Liver (tissue), 9 donors: ENCODE data around the gene SUPT4H1. TPM values are rescaled to one million over a fixed set of nuclear protein-coding genes. Genes with fewer than 3 reads are reported as not detected.
A peak's percentile ranks its signal among the peaks of the same experiment; 100 is the strongest.

Source experiments
- DNase-seq: peaks from one replicate; pipeline ENCODE4 v3.0.0-alpha.2; 2017; ENCODE audit warnings: low spot score
- H3K27ac ChIP-seq, 2 donors: one replicate each; pipeline ENCODE4 v1.7.0; 2013; ENCODE audit warnings: inconsistent platforms in 2 of 2, low read length in 2 of 2, control low read depth in 1 of 2, low read depth in 1 of 2, mild to moderate bottlenecking in 1 of 2
- H3K27me3 ChIP-seq, 4 donors: one replicate each; pipeline versions ENCODE4 v1.6.1 to v1.7.0; 2013; ENCODE audit warnings: low read length in 3 of 4, inconsistent platforms in 1 of 4, mild to moderate bottlenecking in 1 of 4, moderate library complexity in 1 of 4; ENCODE audit not compliant: control insufficient read depth in 4 of 4, insufficient read depth in 4 of 4
- H3K36me3 ChIP-seq, 4 donors: one replicate each; pipeline versions ENCODE4 v1.6.1 to v1.7.0; 2013; ENCODE audit warnings: low read length in 3 of 4, mild to moderate bottlenecking in 3 of 4, low read depth in 1 of 4, moderate library complexity in 1 of 4; ENCODE audit not compliant: control insufficient read depth in 4 of 4, insufficient read depth in 3 of 4
- H3K4me1 ChIP-seq, 4 donors: one replicate each; pipeline versions ENCODE4 v1.6.1 to v1.7.0; 2013; ENCODE audit warnings: low read length in 3 of 4, mild to moderate bottlenecking in 3 of 4, moderate library complexity in 1 of 4; ENCODE audit not compliant: control insufficient read depth in 4 of 4, insufficient read depth in 4 of 4
- H3K4me3 ChIP-seq, 3 donors: one replicate each; pipeline versions ENCODE4 v1.6.1 to v1.7.0; 2013; ENCODE audit warnings: low read length in 3 of 3, control low read depth in 1 of 3, low read depth in 1 of 3, mild to moderate bottlenecking in 1 of 3
- H3K9ac ChIP-seq, 2 donors: one replicate each; pipeline ENCODE4 v1.7.0; 2013; ENCODE audit warnings: low read length in 2 of 2, mild to moderate bottlenecking in 2 of 2, moderate library complexity in 2 of 2, control low read depth in 1 of 2, low read depth in 1 of 2
- H3K9me3 ChIP-seq, 4 donors: one replicate each; pipeline versions ENCODE4 v1.6.1 to v1.7.0; 2013; ENCODE audit warnings: low read length in 3 of 4; ENCODE audit not compliant: control insufficient read depth in 4 of 4
- CTCF ChIP-seq: fragments of 150-350 bp; IDR thresholded peaks from 2 replicates; pipeline ENCODE4 v1.5.1; 2017; ENCODE audit warnings: improper control_type of control experiment, low read depth, low read length; ENCODE audit not compliant: missing input control
- EGR1 ChIP-seq, 2 donors: IDR thresholded peaks; 2 replicates each; pipeline ENCODE4 v1.6.1; 2016 to 2018; ENCODE audit warnings: antibody characterized with exemption in 2 of 2, low read depth in 2 of 2
- FOXA1 ChIP-seq: IDR thresholded peaks from 2 replicates; pipeline ENCODE4 v1.6.1; 2016; ENCODE audit warnings: antibody characterized with exemption
- GABPA ChIP-seq, 2 donors: IDR thresholded peaks in 1 of 2; conservative IDR thresholded peaks in 1 of 2; 2 replicates each; pipeline ENCODE4 v1.6.1; 2016; ENCODE audit warnings: antibody characterized with exemption in 2 of 2, mild to moderate bottlenecking in 1 of 2, moderate library complexity in 1 of 2
- HNF4A ChIP-seq, 2 donors: conservative IDR thresholded peaks; 2 replicates each; pipeline ENCODE4 v1.6.1; 2016; ENCODE audit warnings: antibody characterized with exemption in 2 of 2, mild to moderate bottlenecking in 2 of 2
- HNF4G ChIP-seq: IDR thresholded peaks from 2 replicates; pipeline ENCODE4 v1.6.1; 2016; ENCODE audit warnings: antibody characterized with exemption
- JUND ChIP-seq, 2 donors: IDR thresholded peaks; 2 replicates each; pipeline ENCODE4 v1.6.1; 2016; ENCODE audit warnings: antibody characterized with exemption in 2 of 2
- NR2F2 ChIP-seq: IDR thresholded peaks from 2 replicates; pipeline ENCODE4 v1.6.1; 2016; ENCODE audit warnings: antibody characterized with exemption
- RAD21 ChIP-seq, 2 donors: IDR thresholded peaks; 2 replicates each; pipeline ENCODE4 v1.6.1; 2016; ENCODE audit warnings: antibody characterized with exemption in 2 of 2, mild to moderate bottlenecking in 2 of 2
- SP1 ChIP-seq: IDR thresholded peaks from 2 replicates; pipeline ENCODE4 v1.6.1; 2018; ENCODE audit warnings: antibody characterized with exemption, mild to moderate bottlenecking
- YY1 ChIP-seq: IDR thresholded peaks from 2 replicates; pipeline ENCODE4 v1.6.1; 2016; ENCODE audit warnings: antibody characterized with exemption, mild to moderate bottlenecking
- WGBS: extraction: QIAGEN DNeasy Blood & Tissue Kit; methylation state at CpG from one replicate; pipeline ENCODE4 v1.1.7; 2013; 5-methylcytosine and 5-hydroxymethylcytosine counted together
- polyA plus RNA-seq, 2 donors: library from polyadenylated mRNA; stranded (reverse) in 1 of 2; unstranded in 1 of 2; fragments of 200-250 nt in 1 of 2; fragments of >200 nt in 1 of 2; fragmentation: Nextera tagmentation in 1 of 2; extraction: Ambion mirVana in 1 of 2; gene quantifications; one replicate each; pipeline versions ENCODE4 v1.2.1 to v1.2.3, GENCODE V29; 2013 to 2015
- total RNA-seq, 2 donors: library from RNA; depleted of rRNA; stranded (reverse); fragments of >200 nt; gene quantifications; one replicate each; pipeline ENCODE4 v1.2.3, GENCODE V29; 2014
- TF ChIP-seq, protein P1 (sequence below): IDR thresholded peaks from 2 replicates; pipeline ENCODE4 v1.6.1; 2016; ENCODE audit warnings: antibody characterized with exemption
- TF ChIP-seq, protein P2 (sequence below): IDR thresholded peaks from 2 replicates; pipeline ENCODE4 v1.6.1; 2016; ENCODE audit warnings: antibody characterized with exemption
- TF ChIP-seq, protein P3 (sequence below): IDR thresholded peaks from 2 replicates; pipeline ENCODE4 v1.6.1; 2016; ENCODE audit warnings: antibody characterized with exemption, mild to moderate bottlenecking
- donor health status: healthy.
- donor health status: healthy.
- donor health status: healthy.
- donor health status: healthy.
- donor health status: healthy.

The SUPT4H1 gene
- total and polyA plus RNA-seq, 4 donors: 23.3 to 59.1 (median 40.4) TPM

DNA sequence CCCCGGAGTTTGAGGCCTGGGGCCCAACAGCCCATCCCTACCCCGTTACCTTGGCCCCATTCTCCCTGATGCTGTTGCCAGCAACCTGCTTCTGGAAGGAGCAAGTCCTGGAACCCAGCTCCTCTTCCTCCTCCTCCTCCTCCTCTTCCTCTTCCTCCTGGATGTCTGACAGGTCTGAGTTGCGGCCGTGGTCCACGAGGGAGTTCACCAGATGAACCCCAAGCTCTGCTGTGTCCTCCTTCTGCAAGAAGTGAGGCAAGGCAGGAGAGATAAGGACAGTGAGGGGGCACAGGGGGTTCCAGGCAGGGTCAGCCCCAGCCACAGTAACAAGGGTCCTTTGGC lies 42.1 kb downstream of the SUPT4H1 start:
- no peak overlapping the region for H3K9ac ChIP-seq
- TF ChIP-seq FOXA1 (no peak), EGR1 (IDR thresholded peaks at IDR 0.05; ENCODE audit: low read depth in 2 of 2) (no peak), JUND (IDR thresholded peaks at IDR 0.05) (no peak)
- TF ChIP-seq, protein P1, sequence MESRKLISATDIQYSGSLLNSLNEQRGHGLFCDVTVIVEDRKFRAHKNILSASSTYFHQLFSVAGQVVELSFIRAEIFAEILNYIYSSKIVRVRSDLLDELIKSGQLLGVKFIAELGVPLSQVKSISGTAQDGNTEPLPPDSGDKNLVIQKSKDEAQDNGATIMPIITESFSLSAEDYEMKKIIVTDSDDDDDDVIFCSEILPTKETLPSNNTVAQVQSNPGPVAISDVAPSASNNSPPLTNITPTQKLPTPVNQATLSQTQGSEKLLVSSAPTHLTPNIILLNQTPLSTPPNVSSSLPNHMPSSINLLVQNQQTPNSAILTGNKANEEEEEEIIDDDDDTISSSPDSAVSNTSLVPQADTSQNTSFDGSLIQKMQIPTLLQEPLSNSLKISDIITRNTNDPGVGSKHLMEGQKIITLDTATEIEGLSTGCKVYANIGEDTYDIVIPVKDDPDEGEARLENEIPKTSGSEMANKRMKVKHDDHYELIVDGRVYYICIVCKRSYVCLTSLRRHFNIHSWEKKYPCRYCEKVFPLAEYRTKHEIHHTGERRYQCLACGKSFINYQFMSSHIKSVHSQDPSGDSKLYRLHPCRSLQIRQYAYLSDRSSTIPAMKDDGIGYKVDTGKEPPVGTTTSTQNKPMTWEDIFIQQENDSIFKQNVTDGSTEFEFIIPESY: no peak
- TF ChIP-seq, protein P2, sequence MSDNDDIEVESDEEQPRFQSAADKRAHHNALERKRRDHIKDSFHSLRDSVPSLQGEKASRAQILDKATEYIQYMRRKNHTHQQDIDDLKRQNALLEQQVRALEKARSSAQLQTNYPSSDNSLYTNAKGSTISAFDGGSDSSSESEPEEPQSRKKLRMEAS: no peak
- no peaks in the 10 kb centered on the region for H3K27me3 ChIP-seq
- DNase-seq: no peak
- no peaks in the 10 kb centered on the region for H3K36me3 ChIP-seq
- 83% methylated on average over 5 of the region's 5 CpGs for WGBS
- H3K27ac ChIP-seq: no peak overlapping the region
- no peaks in the 10 kb centered on the region for H3K4me1 ChIP-seq
- H3K9me3 ChIP-seq: no peaks in the 10 kb centered on the region
- no peak overlapping the region for H3K4me3 ChIP-seq

- DNase-seq: no peak
- no peak overlapping the region for H3K27ac ChIP-seq
- H3K4me1 ChIP-seq: no peaks in the 10 kb centered on the region
- H3K36me3 ChIP-seq: no peaks in the 10 kb centered on the region
- no peaks in the 10 kb centered on the region for H3K27me3 ChIP-seq
- H3K4me3 ChIP-seq: no peak overlapping the region
- 89% methylated on average over 21 of the region's 21 CpGs for WGBS
- no peaks in the 10 kb centered on the region for H3K9me3 ChIP-seq
- H3K9ac ChIP-seq: no peak overlapping the region
- TF ChIP-seq NR2F2 (no peak), FOXA1 (no peak), HNF4G (no peak), GABPA (IDR thresholded peaks at IDR 0.05 in 1 of 2, conservative IDR thresholded peaks at IDR 0.05 in 1 of 2) (no peak), SP1 (no peak)
- TF ChIP-seq, protein P2: no peak
These were observed 42.8 kb downstream of the SUPT4H1 start for GRCh38 chr17:58308985-58309917.

- H3K4me3 ChIP-seq: no peak overlapping the region
- no peaks in the 10 kb centered on the region for H3K36me3 ChIP-seq
- H3K9me3 ChIP-seq: no peaks in the 10 kb centered on the region
- WGBS: 85% methylated on average over 32 of the region's 32 CpGs
- no peaks in the 10 kb centered on the region for H3K27me3 ChIP-seq
- no peak overlapping the region for H3K27ac ChIP-seq
- no peak overlapping the region for H3K9ac ChIP-seq
- no peaks in the 10 kb centered on the region for H3K4me1 ChIP-seq
- DNase-seq: peak; percentile 36
- no peak for TF ChIP-seq CTCF
- TF ChIP-seq GABPA (IDR thresholded peaks at IDR 0.05 in 1 of 2, conservative IDR thresholded peaks at IDR 0.05 in 1 of 2): no peak
- TF ChIP-seq YY1: no peak
- peak in 1 of 2 donors; percentile 29 for TF ChIP-seq RAD21 (IDR thresholded peaks at IDR 0.05)
- TF ChIP-seq, protein P3, sequence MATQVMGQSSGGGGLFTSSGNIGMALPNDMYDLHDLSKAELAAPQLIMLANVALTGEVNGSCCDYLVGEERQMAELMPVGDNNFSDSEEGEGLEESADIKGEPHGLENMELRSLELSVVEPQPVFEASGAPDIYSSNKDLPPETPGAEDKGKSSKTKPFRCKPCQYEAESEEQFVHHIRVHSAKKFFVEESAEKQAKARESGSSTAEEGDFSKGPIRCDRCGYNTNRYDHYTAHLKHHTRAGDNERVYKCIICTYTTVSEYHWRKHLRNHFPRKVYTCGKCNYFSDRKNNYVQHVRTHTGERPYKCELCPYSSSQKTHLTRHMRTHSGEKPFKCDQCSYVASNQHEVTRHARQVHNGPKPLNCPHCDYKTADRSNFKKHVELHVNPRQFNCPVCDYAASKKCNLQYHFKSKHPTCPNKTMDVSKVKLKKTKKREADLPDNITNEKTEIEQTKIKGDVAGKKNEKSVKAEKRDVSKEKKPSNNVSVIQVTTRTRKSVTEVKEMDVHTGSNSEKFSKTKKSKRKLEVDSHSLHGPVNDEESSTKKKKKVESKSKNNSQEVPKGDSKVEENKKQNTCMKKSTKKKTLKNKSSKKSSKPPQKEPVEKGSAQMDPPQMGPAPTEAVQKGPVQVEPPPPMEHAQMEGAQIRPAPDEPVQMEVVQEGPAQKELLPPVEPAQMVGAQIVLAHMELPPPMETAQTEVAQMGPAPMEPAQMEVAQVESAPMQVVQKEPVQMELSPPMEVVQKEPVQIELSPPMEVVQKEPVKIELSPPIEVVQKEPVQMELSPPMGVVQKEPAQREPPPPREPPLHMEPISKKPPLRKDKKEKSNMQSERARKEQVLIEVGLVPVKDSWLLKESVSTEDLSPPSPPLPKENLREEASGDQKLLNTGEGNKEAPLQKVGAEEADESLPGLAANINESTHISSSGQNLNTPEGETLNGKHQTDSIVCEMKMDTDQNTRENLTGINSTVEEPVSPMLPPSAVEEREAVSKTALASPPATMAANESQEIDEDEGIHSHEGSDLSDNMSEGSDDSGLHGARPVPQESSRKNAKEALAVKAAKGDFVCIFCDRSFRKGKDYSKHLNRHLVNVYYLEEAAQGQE: no peak
- TF ChIP-seq NR2F2: no peak
- no peak for TF ChIP-seq SP1
- no peak for TF ChIP-seq HNF4A (conservative IDR thresholded peaks at IDR 0.05)
These were observed 43.6 kb downstream of the SUPT4H1 start for GRCh38 chr17:58308173-58308984.
